ENCODE data around the gene KIF13A. TPM values are rescaled to one million over a fixed set of nuclear protein-coding genes. Genes with fewer than 3 reads are reported as not detected.

Gene KIF13A
- total RNA-seq, 3 donors from 2014 or later: 40.0 to 60.4 (median 49.6) TPM

- H3K4me3 ChIP-seq: no peak overlapping the region
- TF ChIP-seq POLR2AphosphoS5 (IDR thresholded peaks at IDR 0.05) (no peak), POLR2A (IDR thresholded peaks at IDR 0.05) (no peak), CTCF (IDR thresholded peaks at IDR 0.05) (no peak)
- H3K27ac ChIP-seq: no peak overlapping the region
These were observed 108.7 kb downstream of the KIF13A start for GRCh38 chr6:17878734-17879133.

GRCh38 chr6:17877895-17878440 lies 109.5 kb downstream of the KIF13A start:
- no peaks in the 10 kb centered on the region for H3K9me3 ChIP-seq
- H3K4me3 ChIP-seq: no peak overlapping the region
- no peak for DNase-seq (ENCODE audit: low spot score in 2 of 2)
- TF ChIP-seq CTCF (IDR thresholded peaks at IDR 0.05) (no peak), POLR2A (IDR thresholded peaks at IDR 0.05) (no peak), POLR2AphosphoS5 (IDR thresholded peaks at IDR 0.05) (no peak)
- H3K36me3 ChIP-seq: no peaks in the 10 kb centered on the region
- intact Hi-C loops (cut with DNase I; ENCODE audit: low total_unique reads): no loop called here
- H3K27ac ChIP-seq: no peak overlapping the region
- H3K4me1 ChIP-seq: no peaks in the 10 kb centered on the region
- H3K27me3 ChIP-seq: no peaks in the 10 kb centered on the region

More at GRCh38 chr6:17878734-17879133, 108.7 kb downstream of the KIF13A start:
- H3K27me3 ChIP-seq: no peaks in the 10 kb centered on the region
- intact Hi-C loops (cut with DNase I; ENCODE audit: low total_unique reads): no loop called here
- no peaks in the 10 kb centered on the region for H3K36me3 ChIP-seq
- H3K4me1 ChIP-seq: no peaks in the 10 kb centered on the region
- DNase-seq (ENCODE audit: low spot score in 2 of 2): no peak
- no peaks in the 10 kb centered on the region for H3K9me3 ChIP-seq

- Histone ChIP-seq H3K4me3 (no peak overlapping the region), H3K27me3 (no peaks in the 10 kb centered on the region), H3K9me3 (no peaks in the 10 kb centered on the region), H3K36me3 (no peaks in the 10 kb centered on the region), H3K4me1 (no peaks in the 10 kb centered on the region), H3K27ac (no peak overlapping the region)
- TF ChIP-seq CTCF (IDR thresholded peaks at IDR 0.05): no peak
- no peak for TF ChIP-seq POLR2A (IDR thresholded peaks at IDR 0.05)
- TF ChIP-seq POLR2AphosphoS5 (IDR thresholded peaks at IDR 0.05): no peak
- no peak for DNase-seq (ENCODE audit: low spot score in 2 of 2)
- intact Hi-C loops (cut with DNase I; ENCODE audit: low total_unique reads): no loop called here
These were observed 110.1 kb downstream of the KIF13A start for GRCh38 chr6:17877196-17877894.

GRCh38 chr6:17874753-17875152 lies 112.7 kb downstream of the KIF13A start:
- TF ChIP-seq CTCF (IDR thresholded peaks at IDR 0.05) (no peak), POLR2A (IDR thresholded peaks at IDR 0.05) (no peak), POLR2AphosphoS5 (IDR thresholded peaks at IDR 0.05) (no peak)
- no peaks in the 10 kb centered on the region for H3K27me3 ChIP-seq
- no peaks in the 10 kb centered on the region for H3K36me3 ChIP-seq
- no peaks in the 10 kb centered on the region for H3K9me3 ChIP-seq
- H3K4me3 ChIP-seq: no peak overlapping the region
- intact Hi-C loops (cut with DNase I; ENCODE audit: low total_unique reads): no loop called here
- no peak for DNase-seq (ENCODE audit: low spot score in 2 of 2)
- H3K27ac ChIP-seq: no peak overlapping the region
- no peaks in the 10 kb centered on the region for H3K4me1 ChIP-seq

- DNase-seq (ENCODE audit: low spot score in 2 of 2): no peak
- Histone ChIP-seq H3K9me3 (no peaks in the 10 kb centered on the region), H3K27ac (no peak overlapping the region), H3K36me3 (no peaks in the 10 kb centered on the region), H3K4me3 (no peak overlapping the region), H3K27me3 (no peaks in the 10 kb centered on the region), H3K4me1 (no peaks in the 10 kb centered on the region)
- TF ChIP-seq POLR2AphosphoS5 (IDR thresholded peaks at IDR 0.05) (no peak), CTCF (IDR thresholded peaks at IDR 0.05) (no peak), POLR2A (IDR thresholded peaks at IDR 0.05) (no peak)
- intact Hi-C loops (cut with DNase I; ENCODE audit: low total_unique reads): loop anchor here (2.0 kb wide), 1 partner anchor 26 kb away; no protein-coding TSS in a partner anchor
These were observed 114.5 kb downstream of the KIF13A start for GRCh38 chr6:17872908-17873307.

Data from breast epithelium (tissue), 4 donors.